ENCODE data around the gene STAP2. TPM values are rescaled to one million over a fixed set of nuclear protein-coding genes. Genes with fewer than 3 reads are reported as not detected.

The STAP2 gene
- total and polyA plus RNA-seq, 9 of the 15 experiments (the other 6 are each of a cell fraction or from before 2014, with no cell fraction given), result 1.2 to 9.8 (median 4.5) TPM

DNA sequence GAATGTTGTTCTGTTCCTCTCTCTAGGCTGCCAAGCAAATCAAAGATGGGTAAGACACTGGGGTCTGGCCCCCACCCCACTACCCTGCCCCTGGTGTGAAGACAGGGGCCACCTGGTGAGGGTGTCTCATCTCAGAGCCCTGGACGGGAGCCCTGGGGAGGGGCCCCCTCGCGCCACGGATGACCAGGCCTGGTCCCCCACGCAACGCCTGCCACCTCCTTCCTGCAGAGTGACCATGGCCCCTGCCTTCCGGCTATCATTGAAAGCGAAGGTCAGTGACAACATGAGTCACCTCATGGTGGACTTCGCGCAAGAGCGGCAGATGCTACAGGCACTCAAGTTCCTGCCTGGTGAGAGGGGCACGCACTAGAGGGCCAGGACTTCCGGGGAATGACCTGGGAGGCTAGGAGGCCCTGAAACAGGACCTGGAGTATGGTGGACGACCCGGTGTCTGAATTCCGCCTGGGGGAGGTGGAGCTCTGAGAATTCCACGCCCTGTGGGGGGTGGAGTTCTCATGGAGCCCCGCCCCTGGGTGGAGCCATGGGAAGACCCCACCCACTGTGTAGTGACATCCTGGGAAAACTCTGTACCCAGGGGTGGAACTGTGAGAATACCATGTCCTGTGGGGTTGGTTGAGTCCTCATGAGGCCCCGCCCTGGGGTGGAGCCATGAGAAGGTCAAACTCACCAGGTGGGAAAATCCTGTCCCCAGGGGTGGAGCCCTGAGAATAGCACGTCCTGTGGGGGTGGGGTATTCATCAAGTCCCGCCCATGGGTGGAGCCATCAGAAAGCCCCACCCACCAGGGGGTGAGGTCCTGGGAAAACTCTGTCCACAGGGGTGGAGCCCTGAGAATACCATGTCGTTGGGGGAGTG, 28.1 kb downstream of the STAP2 start (continued):
- peak in 1 of 2 experiments; percentile 45; a peak in 1 of 4 replicates for TF ChIP-seq MAZ (CRISPR knock-in tag; conservative IDR thresholded peaks at IDR 0.05 in 1 of 2, IDR thresholded peaks at IDR 0.05 in 1 of 2)
- no peak for TF ChIP-seq FOXM1 (IDR thresholded peaks at IDR 0.05; ENCODE audit: low read depth)
- TF ChIP-seq FOXM1 (CRISPR knock-in tag; IDR thresholded peaks at IDR 0.05; ENCODE audit: low read depth), result no peak
- peak; percentile 56; the same call in 1 of the 2 replicates for TF ChIP-seq MYC (IDR thresholded peaks at IDR 0.05; ENCODE audit: low read depth, low read length)
- no peak for TF ChIP-seq MYC (CRISPR knock-in tag; IDR thresholded peaks at IDR 0.05; ENCODE audit: borderline replicate concordance, low read depth)
- no peak for TF ChIP-seq U2AF2 (optimal IDR thresholded peaks at IDR 0.05; ENCODE audit: low read depth, low read length)
- TF ChIP-seq, protein P1, sequence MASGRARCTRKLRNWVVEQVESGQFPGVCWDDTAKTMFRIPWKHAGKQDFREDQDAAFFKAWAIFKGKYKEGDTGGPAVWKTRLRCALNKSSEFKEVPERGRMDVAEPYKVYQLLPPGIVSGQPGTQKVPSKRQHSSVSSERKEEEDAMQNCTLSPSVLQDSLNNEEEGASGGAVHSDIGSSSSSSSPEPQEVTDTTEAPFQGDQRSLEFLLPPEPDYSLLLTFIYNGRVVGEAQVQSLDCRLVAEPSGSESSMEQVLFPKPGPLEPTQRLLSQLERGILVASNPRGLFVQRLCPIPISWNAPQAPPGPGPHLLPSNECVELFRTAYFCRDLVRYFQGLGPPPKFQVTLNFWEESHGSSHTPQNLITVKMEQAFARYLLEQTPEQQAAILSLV (tag; IDR thresholded peaks at IDR 0.05), result no peak
- peak; percentile 69 for TF ChIP-seq ETV1 (tag; conservative IDR thresholded peaks at IDR 0.05; ENCODE audit: low read depth)
- peak in 1 of 2 experiments; percentile 66; a peak in 1 of 4 replicates for TF ChIP-seq FOXA3 (CRISPR knock-in tag; conservative IDR thresholded peaks at IDR 0.05 in 1 of 2, IDR thresholded peaks at IDR 0.05 in 1 of 2)
- TF ChIP-seq SOX6 (IDR thresholded peaks at IDR 0.05), result no peak
- TF ChIP-seq SRSF9 (IDR thresholded peaks at IDR 0.05; ENCODE audit: borderline replicate concordance, low read depth, low read length), result no peak
- no peak for TF ChIP-seq CBX2 (IDR thresholded peaks at IDR 0.05; ENCODE audit: insufficient read depth, low read length, poor library complexity, severe bottlenecking)
- no peak for TF ChIP-seq ASH1L (IDR thresholded peaks at IDR 0.05; ENCODE audit: borderline replicate concordance, low read depth, partially characterized antibody)
- TF ChIP-seq PTTG1 (tag; IDR thresholded peaks at IDR 0.05; ENCODE audit: low read depth), result no peak
- no peak for TF ChIP-seq CHD2 (IDR thresholded peaks at IDR 0.05; ENCODE audit: low read depth, low read length)
- no peak; a peak in 1 of 4 replicates for TF ChIP-seq MLX (CRISPR knock-in tag; conservative IDR thresholded peaks at IDR 0.05)
- TF ChIP-seq BCOR (IDR thresholded peaks at IDR 0.05), result no peak
- no peak for TF ChIP-seq TOE1 (IDR thresholded peaks at IDR 0.05; ENCODE audit: borderline replicate concordance)
- no peak for TF ChIP-seq TOE1 (CRISPR knock-in tag; IDR thresholded peaks at IDR 0.05; ENCODE audit: borderline replicate concordance, low read depth)
- TF ChIP-seq, protein P2, sequence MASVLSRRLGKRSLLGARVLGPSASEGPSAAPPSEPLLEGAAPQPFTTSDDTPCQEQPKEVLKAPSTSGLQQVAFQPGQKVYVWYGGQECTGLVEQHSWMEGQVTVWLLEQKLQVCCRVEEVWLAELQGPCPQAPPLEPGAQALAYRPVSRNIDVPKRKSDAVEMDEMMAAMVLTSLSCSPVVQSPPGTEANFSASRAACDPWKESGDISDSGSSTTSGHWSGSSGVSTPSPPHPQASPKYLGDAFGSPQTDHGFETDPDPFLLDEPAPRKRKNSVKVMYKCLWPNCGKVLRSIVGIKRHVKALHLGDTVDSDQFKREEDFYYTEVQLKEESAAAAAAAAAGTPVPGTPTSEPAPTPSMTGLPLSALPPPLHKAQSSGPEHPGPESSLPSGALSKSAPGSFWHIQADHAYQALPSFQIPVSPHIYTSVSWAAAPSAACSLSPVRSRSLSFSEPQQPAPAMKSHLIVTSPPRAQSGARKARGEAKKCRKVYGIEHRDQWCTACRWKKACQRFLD (CRISPR knock-in tag; IDR thresholded peaks at IDR 0.05), result 0 out of 2 replicates have a peak, but pooled peaks have one; percentile 38
- no peak for TF ChIP-seq EHMT2 (IDR thresholded peaks at IDR 0.05)
- TF ChIP-seq SREBF1 (IDR thresholded peaks at IDR 0.05; ENCODE audit: borderline replicate concordance, low read depth, low read length), result no peak
